ENCODE results near the gene TTC39A.
"Not testable (repeated sequence)": the region's sequence is repeated elsewhere in the genome, so short reads cannot be mapped to it uniquely, and the experiment has no call there.

Gene TTC39A

GRCh38 chr1:51328926-51329325 lies 1.4 kb downstream of the TTC39A start:
- no peak overlapping the region for H3K4me3 ChIP-seq (ENCODE audit: low read length)
- DNase-seq (ENCODE audit: low read depth): no peak
- TF ChIP-seq CTCF (conservative IDR thresholded peaks at IDR 0.05; ENCODE audit: low read depth, low read length): no peak

GRCh38 chr1:51328279-51328678 lies 2.1 kb downstream of the TTC39A start:
- H3K4me3 ChIP-seq (ENCODE audit: low read length): no peak overlapping the region
- TF ChIP-seq CTCF (conservative IDR thresholded peaks at IDR 0.05; ENCODE audit: low read depth, low read length): no peak
- DNase-seq (ENCODE audit: low read depth): no peak

- no peak for DNase-seq (ENCODE audit: low read depth)
These were observed 3.0 kb downstream of the TTC39A start for GRCh38 chr1:51327386-51327785.

GRCh38 chr1:51326839-51327238 lies 3.5 kb downstream of the TTC39A start:
- no peak for TF ChIP-seq CTCF (conservative IDR thresholded peaks at IDR 0.05; ENCODE audit: low read depth, low read length)
- H3K4me3 ChIP-seq (ENCODE audit: low read length): no peak overlapping the region
- no peak for DNase-seq (ENCODE audit: low read depth)

More at GRCh38 chr1:51327386-51327785, 3.0 kb downstream of the TTC39A start:
- no peak overlapping the region for H3K4me3 ChIP-seq (ENCODE audit: low read length)
- no peak for TF ChIP-seq CTCF (conservative IDR thresholded peaks at IDR 0.05; ENCODE audit: low read depth, low read length)

- no peak for DNase-seq (ENCODE audit: low read depth)
- no peak for TF ChIP-seq CTCF (conservative IDR thresholded peaks at IDR 0.05; ENCODE audit: low read depth, low read length)
These were observed 4.2 kb downstream of the TTC39A start for GRCh38 chr1:51325878-51326755.

GRCh38 chr1:51325391-51325790 lies 5.0 kb downstream of the TTC39A start:
- no peak overlapping the region for H3K4me3 ChIP-seq (ENCODE audit: low read length)
- no peak for TF ChIP-seq CTCF (conservative IDR thresholded peaks at IDR 0.05; ENCODE audit: low read depth, low read length)
- DNase-seq (ENCODE audit: low read depth): no peak

More at GRCh38 chr1:51325878-51326755, 4.2 kb downstream of the TTC39A start:
- H3K4me3 ChIP-seq (ENCODE audit: low read length): no peak overlapping the region

GRCh38 chr1:51325011-51325385 lies 5.4 kb downstream of the TTC39A start:
- H3K4me3 ChIP-seq (ENCODE audit: low read length); DNase-seq (ENCODE audit: low read depth): not testable (repeated sequence)

Data from retinal pigment epithelial cell (primary cell).